Smooth muscle cell (in vitro differentiated cells): Measurements from ENCODE around the gene C2CD2. TPM values are rescaled to one million over a fixed set of nuclear protein-coding genes. Genes with fewer than 3 reads are reported as not detected.

ENCODE experiments used
- DNase-seq: peaks from one replicate; lab custom pipeline; 2025; ENCODE audit not compliant: unreplicated experiment; lab: John Stamatoyannopoulos, UW
- H2AFZ ChIP-seq: fragments of 200-600 bp; sonication (generic); 2 replicates; pipeline ENCODE4 v1.6.0; 2016; ENCODE audit warnings: antibody characterized with exemption, low read depth, mild to moderate bottlenecking
- H3F3A ChIP-seq: fragments of 200-600 bp; sonication (generic); 2 replicates; pipeline ENCODE4 v1.6.0; 2017; ENCODE audit warnings: antibody characterized with exemption, low read depth
- H3K27ac ChIP-seq: fragments of 200-600 bp; sonication (generic); 2 replicates; pipeline ENCODE4 v1.5.1; 2016; ENCODE audit warnings: low read depth, mild to moderate bottlenecking
- H3K27me3 ChIP-seq: fragments of 200-600 bp; sonication (generic); 2 replicates; pipeline ENCODE4 v1.6.1; 2016; ENCODE audit warnings: low read depth, mild to moderate bottlenecking
- H3K36me3 ChIP-seq: fragments of 200-600 bp; sonication (generic); 2 replicates; pipeline ENCODE4 v1.5.1; 2016; ENCODE audit warnings: low read depth
- H3K4me1 ChIP-seq: fragments of 200-600 bp; sonication (generic); 2 replicates; pipeline ENCODE4 v1.5.1; 2016; ENCODE audit warnings: low read depth
- H3K4me2 ChIP-seq: fragments of 200-600 bp; sonication (generic); 2 replicates; pipeline ENCODE4 v1.6.0; 2016; ENCODE audit warnings: mild to moderate bottlenecking
- H3K4me3 ChIP-seq: fragments of 200-600 bp; sonication (generic); 2 replicates; pipeline ENCODE4 v1.5.1; 2016; ENCODE audit warnings: mild to moderate bottlenecking
- H3K79me2 ChIP-seq: fragments of 200-600 bp; sonication (generic); 2 replicates; pipeline ENCODE4 v1.6.0; 2016; ENCODE audit warnings: low read depth, mild to moderate bottlenecking
- H3K9ac ChIP-seq: fragments of 200-600 bp; sonication (generic); 2 replicates; pipeline ENCODE4 v1.6.0; 2016; ENCODE audit warnings: low read depth
- H3K9me3 ChIP-seq: fragments of 200-600 bp; sonication (generic); replicated peaks from 2 replicates; pipeline ENCODE4 v1.5.1; 2016; ENCODE audit warnings: low read depth
- H4K20me1 ChIP-seq: fragments of 200-600 bp; sonication (generic); 2 replicates; pipeline ENCODE4 v1.6.0; 2016; ENCODE audit warnings: low read depth
- WGBS: methylation state at CpG from one replicate; pipeline ENCODE4 v1.1.7; 2016; ENCODE audit warnings: low lambda C conversion rate; 5-methylcytosine and 5-hydroxymethylcytosine counted together
- polyA plus RNA-seq: library from polyadenylated mRNA; unstranded; fragments of >200 nt; fragmentation: Nextera tagmentation; extraction: Ambion mirVana; gene quantifications from 2 replicates; pipeline ENCODE4 v1.2.1, GENCODE V29; 2016
- total RNA-seq: library from RNA; depleted of rRNA; stranded (reverse); fragments of >200 nt; gene quantifications from 2 replicates; pipeline ENCODE4 v1.2.3, GENCODE V29; 2014
- TF ChIP-seq, protein P1 (sequence below): fragments of 200-600 bp; sonication (generic); IDR thresholded peaks from 2 replicates; pipeline ENCODE4 v1.5.1; 2017; ENCODE audit warnings: borderline replicate concordance, mild to moderate bottlenecking, antibody characterized with exemption; ENCODE audit not compliant: insufficient read depth, poor library complexity, severe bottlenecking

The C2CD2 gene
- total and polyA plus RNA-seq, 2 experiments from 2014 or later = 3.4 to 6.1 TPM

DNA sequence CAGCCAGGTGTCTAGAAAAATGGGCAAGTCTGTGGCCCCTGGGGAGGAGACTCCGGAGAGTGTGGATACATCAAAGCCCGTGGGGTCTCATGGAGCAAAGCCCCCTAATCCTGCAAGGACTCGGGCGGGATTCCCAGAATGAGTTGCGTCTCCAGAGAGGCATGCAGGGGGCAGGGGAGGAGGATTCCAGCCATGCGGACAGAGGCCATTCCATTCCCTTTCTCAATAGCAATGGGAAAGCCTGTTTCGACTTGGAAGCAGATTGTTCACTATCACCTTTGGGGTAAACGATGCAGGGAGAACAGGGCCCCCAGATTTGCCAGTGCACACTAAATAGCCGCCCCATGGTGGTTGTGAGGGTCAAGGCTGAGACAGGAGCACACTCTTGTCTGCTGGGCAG lies 59.3 kb downstream of the C2CD2 start:
- H2AFZ ChIP-seq = no peak overlapping the region
- H3K27me3 ChIP-seq = no peaks in the 10 kb centered on the region
- no peaks in the 10 kb centered on the region for H3K9me3 ChIP-seq
- H4K20me1 ChIP-seq = no peaks in the 10 kb centered on the region
- no peak overlapping the region for H3K27ac ChIP-seq
- 76% methylated on average over 9 of the region's 9 CpGs for WGBS
- peaks cover 17% of the 10 kb centered on the region for H3K4me1 ChIP-seq
- H3K36me3 ChIP-seq = no peaks in the 10 kb centered on the region
- H3K79me2 ChIP-seq = no peaks in the 10 kb centered on the region
- H3K4me2 ChIP-seq = no peak overlapping the region
- H3K9ac ChIP-seq = no peak overlapping the region
- DNase-seq = no peak
- H3K4me3 ChIP-seq = no peak overlapping the region
- TF ChIP-seq, protein P1, sequence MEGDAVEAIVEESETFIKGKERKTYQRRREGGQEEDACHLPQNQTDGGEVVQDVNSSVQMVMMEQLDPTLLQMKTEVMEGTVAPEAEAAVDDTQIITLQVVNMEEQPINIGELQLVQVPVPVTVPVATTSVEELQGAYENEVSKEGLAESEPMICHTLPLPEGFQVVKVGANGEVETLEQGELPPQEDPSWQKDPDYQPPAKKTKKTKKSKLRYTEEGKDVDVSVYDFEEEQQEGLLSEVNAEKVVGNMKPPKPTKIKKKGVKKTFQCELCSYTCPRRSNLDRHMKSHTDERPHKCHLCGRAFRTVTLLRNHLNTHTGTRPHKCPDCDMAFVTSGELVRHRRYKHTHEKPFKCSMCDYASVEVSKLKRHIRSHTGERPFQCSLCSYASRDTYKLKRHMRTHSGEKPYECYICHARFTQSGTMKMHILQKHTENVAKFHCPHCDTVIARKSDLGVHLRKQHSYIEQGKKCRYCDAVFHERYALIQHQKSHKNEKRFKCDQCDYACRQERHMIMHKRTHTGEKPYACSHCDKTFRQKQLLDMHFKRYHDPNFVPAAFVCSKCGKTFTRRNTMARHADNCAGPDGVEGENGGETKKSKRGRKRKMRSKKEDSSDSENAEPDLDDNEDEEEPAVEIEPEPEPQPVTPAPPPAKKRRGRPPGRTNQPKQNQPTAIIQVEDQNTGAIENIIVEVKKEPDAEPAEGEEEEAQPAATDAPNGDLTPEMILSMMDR = no peak
- no peaks in the 10 kb centered on the region for H3F3A ChIP-seq

DNA sequence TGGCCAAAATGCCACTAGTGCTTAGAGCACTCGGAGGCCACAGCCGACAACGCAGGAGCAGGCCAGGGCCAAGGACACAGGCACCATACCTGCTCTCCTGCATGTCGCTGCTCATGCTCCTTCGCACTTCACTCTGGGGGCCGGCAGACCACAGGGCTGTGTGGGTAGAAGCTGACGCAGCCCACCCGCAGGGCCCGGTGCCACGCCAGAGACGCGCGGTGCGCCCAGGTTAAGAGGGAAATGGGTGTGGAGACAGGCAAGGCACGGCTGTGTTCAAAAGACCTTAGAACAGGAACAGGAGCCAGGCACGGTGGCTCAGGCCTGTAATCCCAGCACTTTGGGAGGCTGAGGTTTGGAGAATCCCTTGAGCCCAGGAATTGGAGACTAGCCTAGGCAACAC lies 61.1 kb downstream of the C2CD2 start:
- no peak overlapping the region for H3K9ac ChIP-seq
- H4K20me1 ChIP-seq = no peaks in the 10 kb centered on the region
- H3F3A ChIP-seq = no peaks in the 10 kb centered on the region
- peaks cover 16% of the 10 kb centered on the region for H3K4me1 ChIP-seq
- no peaks in the 10 kb centered on the region for H3K79me2 ChIP-seq
- H3K4me2 ChIP-seq = no peak overlapping the region
- H3K9me3 ChIP-seq = no peaks in the 10 kb centered on the region
- no peaks in the 10 kb centered on the region for H3K36me3 ChIP-seq
- H3K27ac ChIP-seq = no peak overlapping the region
- H3K27me3 ChIP-seq = no peaks in the 10 kb centered on the region
- 98% methylated on average over 16 of the region's 16 CpGs for WGBS
- H3K4me3 ChIP-seq = no peak overlapping the region
- TF ChIP-seq, protein P1 = no peak
- H2AFZ ChIP-seq = no peak overlapping the region
- no peak for DNase-seq

DNA sequence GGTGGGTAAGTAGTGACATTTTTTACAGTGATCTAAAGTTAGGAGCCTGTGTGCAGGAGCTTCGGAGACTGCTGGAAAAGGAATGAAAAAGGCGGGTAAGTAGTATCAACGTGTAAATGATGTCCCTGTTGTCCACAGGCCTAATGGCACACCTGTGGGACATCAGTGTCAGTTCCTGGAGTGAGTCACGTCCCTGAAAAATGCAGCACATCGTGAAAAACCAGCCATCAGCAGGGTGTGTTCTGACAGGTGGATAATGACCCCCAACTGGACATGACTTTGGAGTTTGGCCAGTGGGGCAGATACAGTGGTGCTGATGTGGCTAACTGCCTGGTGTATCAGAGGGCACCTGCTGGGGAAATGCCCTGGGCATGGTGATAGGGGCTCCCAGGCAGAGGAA lies 62.7 kb downstream of the C2CD2 start:
- no peak overlapping the region for H3K9ac ChIP-seq
- no peak overlapping the region for H2AFZ ChIP-seq
- TF ChIP-seq, protein P1 = no peak
- H3K79me2 ChIP-seq = no peaks in the 10 kb centered on the region
- peaks cover 11% of the 10 kb centered on the region for H3K4me1 ChIP-seq
- H3K27ac ChIP-seq = no peak overlapping the region
- no peaks in the 10 kb centered on the region for H4K20me1 ChIP-seq
- DNase-seq = no peak
- H3K4me3 ChIP-seq = no peak overlapping the region
- H3K9me3 ChIP-seq = no peaks in the 10 kb centered on the region
- H3K27me3 ChIP-seq = no peaks in the 10 kb centered on the region
- WGBS = 72% methylated on average over 5 of the region's 5 CpGs
- no peaks in the 10 kb centered on the region for H3K36me3 ChIP-seq
- no peak overlapping the region for H3K4me2 ChIP-seq
- no peaks in the 10 kb centered on the region for H3F3A ChIP-seq

DNA sequence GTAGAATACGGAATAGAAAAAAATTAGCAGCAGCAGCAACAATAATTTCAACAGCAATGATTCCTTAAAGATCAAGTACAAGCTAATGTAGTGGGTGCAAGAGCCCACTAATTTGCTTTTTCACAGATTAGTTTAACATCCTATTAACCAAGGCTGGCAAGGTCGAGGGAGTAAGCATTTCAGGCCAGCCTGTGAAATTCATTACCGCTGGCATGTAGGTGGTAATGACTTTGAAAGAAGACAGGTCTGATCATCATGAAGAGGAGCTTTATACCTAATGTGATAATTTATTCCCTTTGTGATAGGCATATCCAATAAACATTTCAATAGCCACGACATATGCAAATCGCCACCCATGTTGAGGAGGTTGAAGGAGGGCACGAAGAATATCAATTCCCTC lies 63.5 kb downstream of the C2CD2 start:
- no peaks in the 10 kb centered on the region for H3K36me3 ChIP-seq
- 62% methylated on average over 6 of the region's 6 CpGs for WGBS
- H3K79me2 ChIP-seq = no peaks in the 10 kb centered on the region
- H2AFZ ChIP-seq = no peak overlapping the region
- H3K9ac ChIP-seq = no peak overlapping the region
- H3K27ac ChIP-seq = no peak overlapping the region
- peaks cover 7% of the 10 kb centered on the region for H3K4me1 ChIP-seq
- no peak overlapping the region for H3K4me3 ChIP-seq
- no peak overlapping the region for H3K4me2 ChIP-seq
- no peaks in the 10 kb centered on the region for H3K27me3 ChIP-seq
- TF ChIP-seq, protein P1 = no peak
- DNase-seq = no peak
- H3F3A ChIP-seq = no peaks in the 10 kb centered on the region
- H3K9me3 ChIP-seq = no peaks in the 10 kb centered on the region
- no peaks in the 10 kb centered on the region for H4K20me1 ChIP-seq
